Measurements from ENCODE around the gene JUNB. TPM values are rescaled to one million over a fixed set of nuclear protein-coding genes. Genes with fewer than 3 reads are reported as not detected.

JUNB gene
- total and polyA plus RNA-seq, 2 of the 13 experiments (the other 11 are each of a cell fraction or from before 2014, with no cell fraction given) = 7.7 to 8.2 TPM

DNA sequence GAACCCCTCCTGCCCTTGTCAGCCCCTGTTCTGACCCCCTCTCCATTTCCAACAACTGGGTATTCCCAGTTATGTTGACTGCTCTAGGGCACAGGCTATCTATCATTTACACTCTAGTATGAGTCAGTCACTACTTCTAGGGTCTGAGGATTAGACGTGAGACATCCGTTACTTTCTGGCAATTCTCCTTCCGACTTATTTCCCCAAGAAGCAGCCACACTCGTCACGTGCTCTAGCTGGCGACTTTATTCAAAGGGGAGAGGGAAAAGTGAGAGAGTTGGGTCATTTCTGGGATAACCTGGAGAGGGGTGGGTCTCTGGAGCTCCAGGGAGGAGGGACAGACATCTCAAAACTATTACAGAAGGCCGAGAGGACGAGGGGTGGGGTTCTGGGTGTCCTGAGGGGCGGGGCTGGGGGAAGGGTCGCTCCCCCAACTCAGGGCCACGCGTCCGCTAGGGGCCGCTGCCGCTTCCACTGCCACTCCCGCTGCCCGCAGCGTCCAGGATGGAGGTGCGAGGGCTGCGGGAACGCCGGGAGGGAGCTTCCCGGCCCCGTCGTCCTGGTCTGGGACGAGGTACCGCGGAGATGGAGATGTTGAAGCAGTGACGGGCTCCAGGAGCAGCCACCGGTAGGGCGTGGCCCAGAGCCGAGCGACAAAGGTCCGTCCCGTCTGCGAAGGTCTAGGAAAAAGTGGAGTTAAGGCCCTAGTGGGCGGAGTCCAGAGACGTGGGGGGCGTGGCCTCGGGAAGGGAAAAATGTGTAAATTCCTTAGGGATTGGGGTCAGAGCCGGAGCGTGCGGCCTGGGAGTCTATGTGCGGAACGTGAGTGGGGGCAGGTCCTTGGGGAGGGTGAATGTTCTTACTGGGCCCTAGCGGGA is 34.2 kb downstream of the JUNB start (continued):
- TF ChIP-seq, protein P1, sequence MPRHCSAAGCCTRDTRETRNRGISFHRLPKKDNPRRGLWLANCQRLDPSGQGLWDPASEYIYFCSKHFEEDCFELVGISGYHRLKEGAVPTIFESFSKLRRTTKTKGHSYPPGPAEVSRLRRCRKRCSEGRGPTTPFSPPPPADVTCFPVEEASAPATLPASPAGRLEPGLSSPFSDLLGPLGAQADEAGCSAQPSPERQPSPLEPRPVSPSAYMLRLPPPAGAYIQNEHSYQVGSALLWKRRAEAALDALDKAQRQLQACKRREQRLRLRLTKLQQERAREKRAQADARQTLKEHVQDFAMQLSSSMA (CRISPR knock-in tag; IDR thresholded peaks at IDR 0.05) = no peak
- TF ChIP-seq GABPA (IDR thresholded peaks at IDR 0.05; ENCODE audit: low read depth, low read length) (no peak), GABPA (CRISPR knock-in tag; IDR thresholded peaks at IDR 0.05; ENCODE audit: low read depth) (no peak), ZNF17 (CRISPR knock-in tag; IDR thresholded peaks at IDR 0.05) (no peak), ZNF644 (CRISPR knock-in tag; IDR thresholded peaks at IDR 0.05; ENCODE audit: low read depth) (no peak), ZNF460 (CRISPR knock-in tag; IDR thresholded peaks at IDR 0.05; ENCODE audit: borderline replicate concordance) (no peak), IRF2 (CRISPR knock-in tag; IDR thresholded peaks at IDR 0.05) (peak; percentile 62; the same call in 1 of the 2 replicates), ZZZ3 (CRISPR knock-in tag; IDR thresholded peaks at IDR 0.05; ENCODE audit: borderline replicate concordance) (no peak), ZNF891 (CRISPR knock-in tag; IDR thresholded peaks at IDR 0.05) (no peak), HOXA7 (CRISPR knock-in tag; IDR thresholded peaks at IDR 0.05) (no peak), FOXA3 (CRISPR knock-in tag; IDR thresholded peaks at IDR 0.05) (0 out of 2 replicates have a peak, but pooled peaks have one; percentile 20), KDM5A (IDR thresholded peaks at IDR 0.05; ENCODE audit: borderline replicate concordance, low read length) (no peak), AGO1 (IDR thresholded peaks at IDR 0.05; ENCODE audit: low read depth, low read length, poor library complexity, severe bottlenecking) (no peak), ZNF383 (CRISPR knock-in tag; IDR thresholded peaks at IDR 0.05; ENCODE audit: borderline replicate concordance) (no peak), ZNF510 (CRISPR knock-in tag; IDR thresholded peaks at IDR 0.05; ENCODE audit: low read depth) (no peak), SIN3A (IDR thresholded peaks at IDR 0.05; ENCODE audit: borderline replicate concordance, low read depth, low read length) (no peak)
- TF ChIP-seq, protein P2, sequence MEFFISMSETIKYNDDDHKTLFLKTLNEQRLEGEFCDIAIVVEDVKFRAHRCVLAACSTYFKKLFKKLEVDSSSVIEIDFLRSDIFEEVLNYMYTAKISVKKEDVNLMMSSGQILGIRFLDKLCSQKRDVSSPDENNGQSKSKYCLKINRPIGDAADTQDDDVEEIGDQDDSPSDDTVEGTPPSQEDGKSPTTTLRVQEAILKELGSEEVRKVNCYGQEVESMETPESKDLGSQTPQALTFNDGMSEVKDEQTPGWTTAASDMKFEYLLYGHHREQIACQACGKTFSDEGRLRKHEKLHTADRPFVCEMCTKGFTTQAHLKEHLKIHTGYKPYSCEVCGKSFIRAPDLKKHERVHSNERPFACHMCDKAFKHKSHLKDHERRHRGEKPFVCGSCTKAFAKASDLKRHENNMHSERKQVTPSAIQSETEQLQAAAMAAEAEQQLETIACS (CRISPR knock-in tag; IDR thresholded peaks at IDR 0.05) = no peak
- TF ChIP-seq, protein P3, sequence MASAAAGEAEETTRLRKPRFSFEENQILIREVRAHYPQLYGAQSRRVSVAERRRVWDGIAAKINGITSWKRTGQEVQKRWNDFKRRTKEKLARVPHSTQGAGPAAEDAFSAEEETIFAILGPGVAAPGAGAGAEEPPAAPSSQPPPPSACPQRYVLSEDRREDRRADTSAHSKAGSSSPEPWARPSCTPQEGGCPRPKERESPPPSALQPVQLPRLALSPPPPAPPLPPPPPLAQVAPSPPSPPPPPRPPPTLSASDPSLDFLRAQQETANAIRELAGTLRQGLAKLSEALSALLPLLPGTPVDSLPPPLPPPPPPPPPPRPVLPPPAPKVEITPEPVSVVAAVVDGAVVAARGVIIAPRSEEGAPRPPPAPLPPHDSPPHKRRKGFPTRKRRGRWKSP (CRISPR knock-in tag; IDR thresholded peaks at IDR 0.05) = no peak
- TF ChIP-seq, protein P4, sequence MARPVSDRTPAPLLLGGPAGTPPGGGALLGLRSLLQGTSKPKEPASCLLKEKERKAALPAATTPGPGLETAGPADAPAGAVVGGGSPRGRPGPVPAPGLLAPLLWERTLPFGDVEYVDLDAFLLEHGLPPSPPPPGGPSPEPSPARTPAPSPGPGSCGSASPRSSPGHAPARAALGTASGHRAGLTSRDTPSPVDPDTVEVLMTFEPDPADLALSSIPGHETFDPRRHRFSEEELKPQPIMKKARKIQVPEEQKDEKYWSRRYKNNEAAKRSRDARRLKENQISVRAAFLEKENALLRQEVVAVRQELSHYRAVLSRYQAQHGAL (CRISPR knock-in tag; IDR thresholded peaks at IDR 0.05; ENCODE audit: not compliant biosample characterization) = no peak
- TF ChIP-seq, protein P5, sequence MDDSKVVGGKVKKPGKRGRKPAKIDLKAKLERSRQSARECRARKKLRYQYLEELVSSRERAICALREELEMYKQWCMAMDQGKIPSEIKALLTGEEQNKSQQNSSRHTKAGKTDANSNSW (CRISPR knock-in tag; IDR thresholded peaks at IDR 0.05; ENCODE audit: borderline replicate concordance) = no peak
- TF ChIP-seq, protein P6, sequence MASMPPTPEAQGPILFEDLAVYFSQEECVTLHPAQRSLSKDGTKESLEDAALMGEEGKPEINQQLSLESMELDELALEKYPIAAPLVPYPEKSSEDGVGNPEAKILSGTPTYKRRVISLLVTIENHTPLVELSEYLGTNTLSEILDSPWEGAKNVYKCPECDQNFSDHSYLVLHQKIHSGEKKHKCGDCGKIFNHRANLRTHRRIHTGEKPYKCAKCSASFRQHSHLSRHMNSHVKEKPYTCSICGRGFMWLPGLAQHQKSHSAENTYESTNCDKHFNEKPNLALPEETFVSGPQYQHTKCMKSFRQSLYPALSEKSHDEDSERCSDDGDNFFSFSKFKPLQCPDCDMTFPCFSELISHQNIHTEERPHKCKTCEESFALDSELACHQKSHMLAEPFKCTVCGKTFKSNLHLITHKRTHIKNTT (CRISPR knock-in tag; IDR thresholded peaks at IDR 0.05) = no peak
- TF ChIP-seq, protein P7, sequence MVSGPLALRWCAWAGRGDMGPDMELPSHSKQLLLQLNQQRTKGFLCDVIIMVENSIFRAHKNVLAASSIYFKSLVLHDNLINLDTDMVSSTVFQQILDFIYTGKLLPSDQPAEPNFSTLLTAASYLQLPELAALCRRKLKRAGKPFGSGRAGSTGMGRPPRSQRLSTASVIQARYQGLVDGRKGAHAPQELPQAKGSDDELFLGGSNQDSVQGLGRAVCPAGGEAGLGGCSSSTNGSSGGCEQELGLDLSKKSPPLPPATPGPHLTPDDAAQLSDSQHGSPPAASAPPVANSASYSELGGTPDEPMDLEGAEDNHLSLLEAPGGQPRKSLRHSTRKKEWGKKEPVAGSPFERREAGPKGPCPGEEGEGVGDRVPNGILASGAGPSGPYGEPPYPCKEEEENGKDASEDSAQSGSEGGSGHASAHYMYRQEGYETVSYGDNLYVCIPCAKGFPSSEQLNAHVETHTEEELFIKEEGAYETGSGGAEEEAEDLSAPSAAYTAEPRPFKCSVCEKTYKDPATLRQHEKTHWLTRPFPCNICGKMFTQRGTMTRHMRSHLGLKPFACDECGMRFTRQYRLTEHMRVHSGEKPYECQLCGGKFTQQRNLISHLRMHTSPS (CRISPR knock-in tag; IDR thresholded peaks at IDR 0.05; ENCODE audit: low read depth) = no peak

Data from HepG2 (cell line).